ENCODE data around the gene ARID5B. TPM values are rescaled to one million over a fixed set of nuclear protein-coding genes. Genes with fewer than 3 reads are reported as not detected.

Gene ARID5B
- total RNA-seq, 1 experiment from 2014 or later = 2.3 TPM

DNA sequence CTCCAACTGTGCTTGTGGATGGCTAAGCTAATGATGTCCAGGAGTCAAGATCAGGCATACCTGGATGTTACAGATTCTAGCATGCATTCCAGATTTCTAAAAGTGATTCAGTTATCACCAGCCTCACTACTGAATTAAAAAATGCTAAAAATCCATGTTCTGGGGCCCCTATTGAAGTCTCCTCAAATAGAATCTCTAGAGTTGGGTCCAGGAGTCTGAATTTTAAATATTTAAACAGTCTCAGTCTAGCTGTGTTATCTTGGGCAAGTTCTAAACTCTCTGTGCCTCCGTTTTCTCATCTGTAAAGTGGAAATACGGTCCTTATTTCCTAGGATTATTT, 5.0 kb downstream of the ARID5B start:
- H3K4me3 Mint-ChIP-seq = no peak overlapping the region
- no peak for TF ChIP-seq FOXJ3 (CRISPR knock-in tag; IDR thresholded peaks at IDR 0.05; ENCODE audit: borderline replicate concordance)
- TF ChIP-seq ESRRA (CRISPR knock-in tag; IDR thresholded peaks at IDR 0.05; ENCODE audit: borderline replicate concordance) = no peak
- TF ChIP-seq GABPB1 (CRISPR knock-in tag; IDR thresholded peaks at IDR 0.05) = no peak
- no peak for TF ChIP-seq ATF1 (CRISPR knock-in tag; IDR thresholded peaks at IDR 0.05)
- peaks cover 10% of the 10 kb centered on the region; the same call in 1 of the 2 replicates for H3K27me3 Mint-ChIP-seq (ENCODE audit: low read depth)
- H3K9me3 Mint-ChIP-seq = no peaks in the 10 kb centered on the region
- CTCF ChIA-PET = interaction anchor here (0.6 to 2.5 kb wide), 6 partner anchors 9 to 358 kb away, joined by 3 to 10 read pairs (median 6); no protein-coding TSS in a partner anchor
- POLR2A ChIA-PET = no interaction called here
- H3K36me3 Mint-ChIP-seq = no peaks in the 10 kb centered on the region
- ATAC-seq (no peak), DNase-seq (ENCODE audit: low spot score) (no peak)
- no peak overlapping the region for H3K27ac Mint-ChIP-seq
- peaks cover 12% of the 10 kb centered on the region for H3K4me1 Mint-ChIP-seq

- ATAC-seq = no peak
- H3K27me3 Mint-ChIP-seq (ENCODE audit: low read depth) = peaks cover 10% of the 10 kb centered on the region; the same call in 1 of the 2 replicates
- no peak overlapping the region for H3K27ac Mint-ChIP-seq
- POLR2A ChIA-PET = no interaction called here
- CTCF ChIA-PET = interaction anchor here (1.5 to 2.5 kb wide), 2 partner anchors 9 to 10 kb away, joined by 7 to 10 read pairs; no protein-coding TSS in a partner anchor
- no peak for DNase-seq (ENCODE audit: low spot score)
- no peaks in the 10 kb centered on the region for H3K36me3 Mint-ChIP-seq
- peaks cover 12% of the 10 kb centered on the region for H3K4me1 Mint-ChIP-seq
- no peak for TF ChIP-seq TEAD1 (CRISPR knock-in tag; IDR thresholded peaks at IDR 0.05)
- TF ChIP-seq ARID4B (CRISPR knock-in tag; IDR thresholded peaks at IDR 0.05; ENCODE audit: borderline replicate concordance) = no peak
- no peak for TF ChIP-seq ZNF263 (CRISPR knock-in tag; IDR thresholded peaks at IDR 0.05; ENCODE audit: low read depth)
- no peak for TF ChIP-seq CBFB (CRISPR knock-in tag; IDR thresholded peaks at IDR 0.05; ENCODE audit: low read depth)
- TF ChIP-seq, protein P1, sequence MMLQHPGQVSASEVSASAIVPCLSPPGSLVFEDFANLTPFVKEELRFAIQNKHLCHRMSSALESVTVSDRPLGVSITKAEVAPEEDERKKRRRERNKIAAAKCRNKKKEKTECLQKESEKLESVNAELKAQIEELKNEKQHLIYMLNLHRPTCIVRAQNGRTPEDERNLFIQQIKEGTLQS (CRISPR knock-in tag; conservative IDR thresholded peaks at IDR 0.05) = no peak
- no peak for TF ChIP-seq ETV6 (CRISPR knock-in tag; IDR thresholded peaks at IDR 0.05)
- no peak for TF ChIP-seq NFE2L1 (CRISPR knock-in tag; IDR thresholded peaks at IDR 0.05)
- TF ChIP-seq ZBTB21 (CRISPR knock-in tag; IDR thresholded peaks at IDR 0.05; ENCODE audit: borderline replicate concordance) = no peak
- no peak for TF ChIP-seq SMAD4 (CRISPR knock-in tag; IDR thresholded peaks at IDR 0.05)
- H3K4me3 Mint-ChIP-seq = no peak overlapping the region
- no peaks in the 10 kb centered on the region for H3K9me3 Mint-ChIP-seq
These were observed 5.5 kb downstream of the ARID5B start for GRCh38 chr10:61907011-61907410.

GRCh38 chr10:61907587-61907986, 6.1 kb downstream of the ARID5B start:
- ChIA-PET POLR2A (no interaction called here), CTCF (no interaction called here)
- H3K27ac Mint-ChIP-seq = no peak overlapping the region
- H3K4me3 Mint-ChIP-seq = no peak overlapping the region
- H3K27me3 Mint-ChIP-seq (ENCODE audit: low read depth) = peaks cover 7% of the 10 kb centered on the region; the same call in 1 of the 2 replicates
- H3K36me3 Mint-ChIP-seq = no peaks in the 10 kb centered on the region
- no peaks in the 10 kb centered on the region for H3K9me3 Mint-ChIP-seq
- DNase-seq (ENCODE audit: low spot score) (no peak), ATAC-seq (no peak)
- H3K4me1 Mint-ChIP-seq = peaks cover 9% of the 10 kb centered on the region
- TF ChIP-seq, protein P2, sequence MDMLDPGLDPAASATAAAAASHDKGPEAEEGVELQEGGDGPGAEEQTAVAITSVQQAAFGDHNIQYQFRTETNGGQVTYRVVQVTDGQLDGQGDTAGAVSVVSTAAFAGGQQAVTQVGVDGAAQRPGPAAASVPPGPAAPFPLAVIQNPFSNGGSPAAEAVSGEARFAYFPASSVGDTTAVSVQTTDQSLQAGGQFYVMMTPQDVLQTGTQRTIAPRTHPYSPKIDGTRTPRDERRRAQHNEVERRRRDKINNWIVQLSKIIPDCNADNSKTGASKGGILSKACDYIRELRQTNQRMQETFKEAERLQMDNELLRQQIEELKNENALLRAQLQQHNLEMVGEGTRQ (CRISPR knock-in tag; IDR thresholded peaks at IDR 0.05) = no peak
- TF ChIP-seq ZNF425 (CRISPR knock-in tag; conservative IDR thresholded peaks at IDR 0.05) = no peak
- TF ChIP-seq SMAD4 (CRISPR knock-in tag; IDR thresholded peaks at IDR 0.05) = no peak
- no peak for TF ChIP-seq CREM (CRISPR knock-in tag; IDR thresholded peaks at IDR 0.05)
- no peak for TF ChIP-seq ZNF138 (CRISPR knock-in tag; conservative IDR thresholded peaks at IDR 0.05)
- no peak for TF ChIP-seq MLX (CRISPR knock-in tag; IDR thresholded peaks at IDR 0.05)
- TF ChIP-seq NR3C1 (CRISPR knock-in tag; conservative IDR thresholded peaks at IDR 0.05; ENCODE audit: low read depth) = no peak
- no peak for TF ChIP-seq FOXJ3 (CRISPR knock-in tag; IDR thresholded peaks at IDR 0.05; ENCODE audit: borderline replicate concordance)
- no peak for TF ChIP-seq OVOL2 (CRISPR knock-in tag; IDR thresholded peaks at IDR 0.05; ENCODE audit: borderline replicate concordance)
- TF ChIP-seq, protein P3, sequence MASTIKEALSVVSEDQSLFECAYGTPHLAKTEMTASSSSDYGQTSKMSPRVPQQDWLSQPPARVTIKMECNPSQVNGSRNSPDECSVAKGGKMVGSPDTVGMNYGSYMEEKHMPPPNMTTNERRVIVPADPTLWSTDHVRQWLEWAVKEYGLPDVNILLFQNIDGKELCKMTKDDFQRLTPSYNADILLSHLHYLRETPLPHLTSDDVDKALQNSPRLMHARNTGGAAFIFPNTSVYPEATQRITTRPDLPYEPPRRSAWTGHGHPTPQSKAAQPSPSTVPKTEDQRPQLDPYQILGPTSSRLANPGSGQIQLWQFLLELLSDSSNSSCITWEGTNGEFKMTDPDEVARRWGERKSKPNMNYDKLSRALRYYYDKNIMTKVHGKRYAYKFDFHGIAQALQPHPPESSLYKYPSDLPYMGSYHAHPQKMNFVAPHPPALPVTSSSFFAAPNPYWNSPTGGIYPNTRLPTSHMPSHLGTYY (CRISPR knock-in tag; IDR thresholded peaks at IDR 0.05) = no peak

Measured in WTC11 (cell line).